Trophoblast cell (in vitro differentiated cells and primary cell): ENCODE measurements around the gene DYRK3.

Experiments
- DNase-seq, 2 donors: peaks; one replicate each; pipeline ENCODE4 v3.0.0-alpha.2; 2016
- H2AFZ ChIP-seq: 2 replicates; pipeline ENCODE4 v1.6.1; 2013; ENCODE audit warnings: low read length, moderate library complexity, mild to moderate bottlenecking; ENCODE audit not compliant: insufficient read depth, poor library complexity
- H2AK5ac ChIP-seq: 2 replicates; pipeline ENCODE4 v1.6.1; 2013; ENCODE audit warnings: mild to moderate bottlenecking, low read length
- H2BK120ac ChIP-seq: 2 replicates; pipeline ENCODE4 v1.6.1; 2013; ENCODE audit warnings: low read length, mild to moderate bottlenecking, moderate library complexity; ENCODE audit not compliant: insufficient read depth, poor library complexity
- H2BK12ac ChIP-seq: 2 replicates; pipeline ENCODE4 v1.6.1; 2013; ENCODE audit warnings: mild to moderate bottlenecking, low read length, moderate library complexity
- H2BK5ac ChIP-seq: 2 replicates; pipeline ENCODE4 v1.6.1; 2013; ENCODE audit warnings: low read length, low read depth, moderate library complexity, mild to moderate bottlenecking; ENCODE audit not compliant: poor library complexity
- H3K14ac ChIP-seq: 2 replicates; pipeline ENCODE4 v1.6.1; 2013; ENCODE audit warnings: mild to moderate bottlenecking, low read length
- H3K18ac ChIP-seq: 2 replicates; pipeline ENCODE4 v1.6.1; 2013; ENCODE audit warnings: mild to moderate bottlenecking, low read length
- H3K23ac ChIP-seq: 2 replicates; pipeline ENCODE4 v1.6.1; 2013; ENCODE audit warnings: low read length
- H3K27ac ChIP-seq: 2 replicates; pipeline ENCODE4 v1.5.1; 2013; ENCODE audit warnings: low read depth, mild to moderate bottlenecking, inconsistent platforms, low read length, moderate library complexity
- H3K27me3 ChIP-seq: 2 replicates; pipeline ENCODE4 v1.6.1; 2013; ENCODE audit warnings: inconsistent platforms, mild to moderate bottlenecking, low read length, moderate library complexity; ENCODE audit not compliant: insufficient read depth
- H3K36me3 ChIP-seq, 2 experiments: 1 replicate in 1 of 2; 2 replicates in 1 of 2; pipeline ENCODE4 v1.6.1; 2013; ENCODE audit warnings: low read length in 2 of 2, mild to moderate bottlenecking in 2 of 2, moderate library complexity in 1 of 2; ENCODE audit not compliant: insufficient read depth in 2 of 2, control insufficient read depth in 1 of 2
- H3K4ac ChIP-seq: 2 replicates; pipeline ENCODE4 v1.6.1; 2013; ENCODE audit warnings: low read depth, mild to moderate bottlenecking, low read length, moderate library complexity
- H3K4me1 ChIP-seq, 2 experiments: 1 replicate in 1 of 2; 2 replicates in 1 of 2; pipeline ENCODE4 v1.6.1; 2013; ENCODE audit warnings: low read length in 2 of 2, mild to moderate bottlenecking in 2 of 2, moderate library complexity in 1 of 2; ENCODE audit not compliant: insufficient read depth in 2 of 2, control insufficient read depth in 1 of 2
- H3K4me2 ChIP-seq: 2 replicates; pipeline ENCODE4 v1.6.1; 2013; ENCODE audit warnings: inconsistent platforms, mild to moderate bottlenecking, low read length, moderate library complexity
- H3K4me3 ChIP-seq: 2 replicates; pipeline ENCODE4 v1.5.1; 2013; ENCODE audit warnings: mild to moderate bottlenecking, low read depth, low read length, inconsistent platforms
- H3K79me1 ChIP-seq: one replicate; pipeline ENCODE4 v1.6.1; 2013; ENCODE audit warnings: low read length
- H3K79me2 ChIP-seq: 2 replicates; pipeline ENCODE4 v1.6.1; 2013; ENCODE audit warnings: low read length, mild to moderate bottlenecking; ENCODE audit not compliant: control insufficient read depth, insufficient read depth, poor library complexity
- H3K9ac ChIP-seq: 2 replicates; pipeline ENCODE4 v1.6.1; 2013; ENCODE audit warnings: mild to moderate bottlenecking, low read length
- H3K9me3 ChIP-seq: 2 replicates; pipeline ENCODE4 v1.6.1; 2013; ENCODE audit warnings: low read depth, mild to moderate bottlenecking, control low read depth, inconsistent platforms, low read length; ENCODE audit not compliant: insufficient read depth
- H4K12ac ChIP-seq: 2 replicates; pipeline ENCODE4 v1.6.1; 2013; ENCODE audit warnings: low read depth, mild to moderate bottlenecking, low read length, moderate library complexity
- H4K8ac ChIP-seq: 2 replicates; pipeline ENCODE4 v1.6.1; 2013; ENCODE audit warnings: low read depth, mild to moderate bottlenecking, low read length, moderate library complexity
- H4K91ac ChIP-seq: one replicate; pipeline ENCODE4 v1.6.1; 2013; ENCODE audit warnings: low read depth, mild to moderate bottlenecking, low read length, moderate library complexity
- WGBS: extraction: QIAGEN DNeasy Blood & Tissue Kit; methylation state at CpG from one replicate; pipeline ENCODE4 v1.1.7; 2013; ENCODE audit warnings: missing lambda C conversion rate; ENCODE audit not compliant: insufficient read length, insufficient coverage; ENCODE audit errors: extremely low coverage; 5-methylcytosine and 5-hydroxymethylcytosine counted together

Gene DYRK3

DNA sequence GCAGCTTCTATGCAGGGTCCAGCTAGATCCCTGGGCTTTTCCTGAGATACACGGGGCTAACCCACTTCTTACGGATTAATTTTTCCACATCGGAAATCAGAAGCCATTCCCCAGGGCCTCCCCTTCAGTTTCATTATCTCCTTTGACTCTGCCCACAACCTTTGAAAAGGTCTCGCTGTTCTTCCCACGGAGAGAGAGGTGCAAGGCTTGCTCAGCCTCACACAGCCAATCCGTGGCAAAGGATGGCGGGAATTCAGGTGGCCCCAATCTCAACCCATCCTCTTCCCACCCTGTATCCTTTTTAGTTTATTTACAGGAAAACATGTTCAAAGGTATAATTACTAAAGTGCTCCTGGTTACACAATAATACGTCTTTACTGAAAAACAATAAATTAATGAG is 48.7 kb downstream of the DYRK3 start:
- Histone ChIP-seq H3K4ac (no peak overlapping the region), H3K4me2 (no peak overlapping the region), H3K27ac (no peak overlapping the region), H3K14ac (no peak overlapping the region), H2BK120ac (no peak overlapping the region), H3K4me1 (peaks cover 6 to 15% of the 10 kb centered on the region in 2 experiments), H3K9me3 (no peaks in the 10 kb centered on the region), H3K18ac (no peak overlapping the region), H4K8ac (no peak overlapping the region), H2AFZ (no peak overlapping the region), H2BK12ac (no peak overlapping the region), H2BK5ac (no peak overlapping the region), H3K36me3 (no peaks in the 10 kb centered on the region), H3K79me1 (peaks cover 6% of the 10 kb centered on the region), H4K12ac (no peak overlapping the region), H3K4me3 (no peak overlapping the region), H4K91ac (no peak overlapping the region), H3K23ac (no peak overlapping the region), H3K27me3 (peaks cover 4% of the 10 kb centered on the region), H3K79me2 (peaks cover 13% of the 10 kb centered on the region), H2AK5ac (no peak overlapping the region), H3K9ac (no peak overlapping the region)
- WGBS: no CpG with 5 or more reads among the region's 8 CpGs
- no peak for DNase-seq

DNA sequence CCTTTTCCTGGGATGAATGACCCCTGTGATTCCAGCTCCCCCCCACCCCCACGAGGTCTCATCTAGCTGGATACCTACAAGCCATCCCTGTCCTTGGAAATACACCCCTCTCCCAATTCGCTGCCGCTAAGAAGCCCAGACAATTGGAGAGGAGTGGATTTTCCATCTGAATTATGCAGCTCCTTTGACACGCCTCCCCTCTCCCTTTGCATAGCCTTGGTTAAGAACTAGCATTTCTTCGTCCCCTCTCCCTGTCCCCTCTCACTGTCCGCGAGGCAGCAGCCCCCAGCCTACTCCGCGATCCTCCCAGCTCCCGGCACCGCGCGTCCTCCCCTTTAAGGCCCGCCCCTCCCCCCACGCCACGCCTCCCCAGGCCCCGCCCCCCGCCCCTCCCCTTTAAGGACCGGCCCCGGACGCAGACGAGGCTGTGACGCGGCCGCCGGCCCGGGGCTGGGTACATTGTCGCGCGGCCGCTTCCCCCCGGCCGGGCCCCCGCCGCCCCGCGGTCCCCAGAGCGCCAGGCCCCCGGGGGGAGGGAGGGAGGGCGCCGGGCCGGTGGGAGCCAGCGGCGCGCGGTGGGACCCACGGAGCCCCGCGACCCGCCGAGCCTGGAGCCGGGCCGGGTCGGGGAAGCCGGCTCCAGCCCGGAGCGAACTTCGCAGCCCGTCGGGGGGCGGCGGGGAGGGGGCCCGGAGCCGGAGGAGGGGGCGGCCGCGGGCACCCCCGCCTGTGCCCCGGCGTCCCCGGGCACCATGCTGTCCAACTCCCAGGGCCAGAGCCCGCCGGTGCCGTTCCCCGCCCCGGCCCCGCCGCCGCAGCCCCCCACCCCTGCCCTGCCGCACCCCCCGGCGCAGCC is 49.4 kb downstream of the DYRK3 start, which contains the start of gene MAPKAPK2:
Gene MAPKAPK2, plus strand, starts transcription at position 428 of the 856 bp plus-strand sequence. Its CDS starts 325 bp downstream, at position 753.
- peak within 1 kb of the TSS; percentile 77 for H3K27ac ChIP-seq
- H4K8ac ChIP-seq: peak within 1 kb of the TSS; percentile 58
- WGBS: no CpG with 5 or more reads among the region's 82 CpGs
- H3K4me2 ChIP-seq: peak within 1 kb of the TSS; percentile 89
- peak within 1 kb of the TSS; percentile 76 for H4K12ac ChIP-seq
- H3K79me1 ChIP-seq: peaks cover 6% of the 10 kb centered on the region
- H3K18ac ChIP-seq: peak within 1 kb of the TSS; percentile 78
- peak within 1 kb of the TSS; percentile 92 for H3K9ac ChIP-seq
- H3K4me3 ChIP-seq: peak within 1 kb of the TSS; percentile 81
- peak within 1 kb of the TSS; percentile 49 for H2AFZ ChIP-seq
- peak within 1 kb of the TSS; percentile 76 for H4K91ac ChIP-seq
- H3K27me3 ChIP-seq: peaks cover 4% of the 10 kb centered on the region
- H2BK5ac ChIP-seq: peak within 1 kb of the TSS; percentile 81
- H2BK12ac ChIP-seq: peak within 1 kb of the TSS; percentile 61
- peak within 1 kb of the TSS; percentile 92 for H3K4ac ChIP-seq
- no peak within 1 kb of the TSS for H3K23ac ChIP-seq
- no peaks in the 10 kb centered on the region for H3K36me3 ChIP-seq
- H3K79me2 ChIP-seq: peaks cover 15% of the 10 kb centered on the region
- H3K14ac ChIP-seq: peak within 1 kb of the TSS; percentile 91
- peaks cover 6 to 18% of the 10 kb centered on the region in 2 experiments for H3K4me1 ChIP-seq
- peak within 1 kb of the TSS; percentile 64 for H2BK120ac ChIP-seq
- no peak within 1 kb of the TSS for H2AK5ac ChIP-seq
- no peaks in the 10 kb centered on the region for H3K9me3 ChIP-seq
- peak; percentile 51 to 65 for DNase-seq

DNA sequence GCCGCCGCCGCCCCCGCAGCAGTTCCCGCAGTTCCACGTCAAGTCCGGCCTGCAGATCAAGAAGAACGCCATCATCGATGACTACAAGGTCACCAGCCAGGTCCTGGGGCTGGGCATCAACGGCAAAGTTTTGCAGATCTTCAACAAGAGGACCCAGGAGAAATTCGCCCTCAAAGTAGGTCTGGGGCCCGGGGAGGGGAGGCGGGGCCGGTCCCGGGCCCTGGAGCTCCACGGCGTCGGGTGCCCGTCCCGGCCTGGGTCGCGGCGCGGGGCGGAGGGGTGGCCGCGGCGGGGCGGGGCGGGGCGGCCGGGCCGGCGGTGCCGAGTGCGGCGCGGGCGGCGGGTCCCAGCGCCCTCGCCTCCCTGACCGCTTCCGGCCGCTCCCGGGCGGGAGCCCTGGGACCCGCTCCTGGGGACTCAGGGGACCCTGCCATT is 50.0 kb downstream of the DYRK3 start:
- H3K4ac ChIP-seq: peak overlapping the region; percentile 92
- H2AK5ac ChIP-seq: no peak overlapping the region
- peak overlapping the region; percentile 91 for H3K14ac ChIP-seq
- no peak overlapping the region for H3K23ac ChIP-seq
- no peaks in the 10 kb centered on the region for H3K9me3 ChIP-seq
- H3K36me3 ChIP-seq: no peaks in the 10 kb centered on the region
- WGBS: no CpG with 5 or more reads among the region's 48 CpGs
- H3K9ac ChIP-seq: peak overlapping the region; percentile 92
- H3K27ac ChIP-seq: peak overlapping the region; percentile 77
- peaks cover 10 to 20% of the 10 kb centered on the region in 2 experiments for H3K4me1 ChIP-seq
- peak overlapping the region; percentile 48 for H2AFZ ChIP-seq
- H3K4me2 ChIP-seq: peak overlapping the region; percentile 86
- peaks cover 18% of the 10 kb centered on the region for H3K79me2 ChIP-seq
- H2BK120ac ChIP-seq: peak overlapping the region; percentile 64
- H4K91ac ChIP-seq: peak overlapping the region; percentile 76
- peak overlapping the region; percentile 78 for H3K18ac ChIP-seq
- peak overlapping the region; percentile 58 for H4K8ac ChIP-seq
- H3K79me1 ChIP-seq: peaks cover 6% of the 10 kb centered on the region
- peak overlapping the region; percentile 61 for H2BK12ac ChIP-seq
- peak overlapping the region; percentile 76 for H4K12ac ChIP-seq
- H2BK5ac ChIP-seq: peak overlapping the region; percentile 81
- H3K4me3 ChIP-seq: peak overlapping the region; percentile 81
- peaks cover 4% of the 10 kb centered on the region for H3K27me3 ChIP-seq
- peak; percentile 19 to 46 for DNase-seq

GRCh38 chr1:206685769-206686477 is 50.6 kb downstream of the DYRK3 start:
- Histone ChIP-seq H3K4me2 (peak overlapping the region; percentile 86), H2BK120ac (peak overlapping the region; percentile 64), H3K18ac (peak overlapping the region; percentile 78), H3K27me3 (peaks cover 4% of the 10 kb centered on the region), H3K4ac (peak overlapping the region; percentile 92), H4K12ac (peak overlapping the region; percentile 76), H4K91ac (peak overlapping the region; percentile 76), H2BK5ac (peak overlapping the region; percentile 81), H2AFZ (peak overlapping the region; percentile 48), H3K4me3 (peak overlapping the region; percentile 81), H2BK12ac (peak overlapping the region; percentile 61), H3K14ac (peak overlapping the region; percentile 91), H3K9me3 (no peaks in the 10 kb centered on the region), H3K79me1 (peaks cover 6% of the 10 kb centered on the region), H2AK5ac (no peak overlapping the region), H3K23ac (no peak overlapping the region), H3K27ac (peak overlapping the region; percentile 77), H3K36me3 (no peaks in the 10 kb centered on the region), H4K8ac (peak overlapping the region; percentile 71), H3K4me1 (peaks cover 13 to 20% of the 10 kb centered on the region in 2 experiments), H3K79me2 (peaks cover 20% of the 10 kb centered on the region), H3K9ac (peak overlapping the region; percentile 92)
- DNase-seq: peak; percentile 68 to 85
- WGBS: no CpG with 5 or more reads among the region's 48 CpGs
